HG03039 (cell line): ENCODE data around the gene CLDN6.
A peak's percentile ranks its signal among the peaks of the same experiment; 100 is the strongest.

ENCODE experiments used
- ATAC-seq: cut with Tn5 transposase; IDR thresholded peaks from one replicate; pipeline ENCODE4 v1.9.1; 2021; ENCODE audit warnings: mild to moderate bottlenecking, moderate library complexity; ENCODE audit not compliant: unreplicated experiment

CLDN6 gene

GRCh38 chr16:2992383-2993081 is 25.5 kb downstream of the CLDN6 start:
- no peak for ATAC-seq

DNA sequence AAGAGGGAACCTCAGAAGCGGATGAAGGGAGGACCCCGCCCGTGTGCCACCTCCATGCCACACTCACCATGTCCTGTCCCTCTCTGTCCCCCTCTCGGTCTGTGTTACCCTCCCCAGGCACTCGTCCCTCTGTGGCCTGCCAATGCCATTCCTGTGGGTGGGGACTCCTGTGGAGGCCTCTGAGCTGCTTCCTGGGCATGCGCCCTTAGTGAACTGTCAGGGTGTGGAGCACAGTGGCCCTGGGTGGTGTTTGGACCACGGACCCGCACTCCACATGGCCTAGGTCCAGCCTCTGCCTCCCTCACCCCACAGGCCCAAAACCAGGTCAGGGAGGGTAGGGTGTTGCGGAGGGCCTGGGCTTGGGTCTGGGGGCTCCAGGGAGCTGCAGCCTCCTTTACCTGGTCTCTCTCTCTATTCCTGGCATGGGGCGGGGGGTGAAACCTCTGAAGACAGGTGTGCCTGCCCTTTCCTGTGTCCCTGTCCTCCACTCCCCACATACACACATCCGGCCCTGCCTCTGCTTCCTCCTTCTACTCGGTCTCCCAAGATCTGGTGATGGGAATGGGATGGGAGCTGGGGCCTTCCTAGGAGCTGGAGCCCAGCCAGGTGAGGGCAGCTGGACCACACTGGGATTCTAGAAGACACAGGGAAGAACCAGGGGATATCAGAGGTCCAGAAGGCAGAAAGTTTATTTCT is 26.3 kb downstream of the CLDN6 start:
- ATAC-seq: no peak

DNA sequence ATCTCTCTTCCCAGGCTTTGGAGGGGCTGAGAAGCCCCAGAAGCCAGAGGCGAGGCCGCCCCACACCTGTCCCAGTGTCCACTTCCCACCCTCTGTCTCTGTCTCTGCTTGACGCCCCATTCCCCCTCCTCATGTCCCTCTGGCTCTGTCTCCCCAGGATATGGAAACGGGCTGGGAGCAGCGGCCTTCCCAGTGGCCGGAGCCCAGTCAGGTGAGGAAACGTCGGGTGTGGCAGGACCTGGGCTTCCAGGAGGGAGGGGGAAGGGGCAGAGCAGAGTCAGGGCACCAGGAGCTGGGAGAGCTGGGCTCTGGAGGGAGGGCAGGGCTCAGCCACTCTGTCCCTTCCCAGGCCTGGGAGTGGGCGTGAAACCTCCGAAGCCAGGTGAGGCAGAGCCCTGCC is 27.1 kb downstream of the CLDN6 start:
- ATAC-seq: no peak

GRCh38 chr16:2988590-2989099 is 29.3 kb downstream of the CLDN6 start:
- no peak for ATAC-seq

- no peak for ATAC-seq
Measured at GRCh38 chr16:2987833-2988232, 30.1 kb downstream of the CLDN6 start.

GRCh38 chr16:2987286-2987685 is 30.7 kb downstream of the CLDN6 start:
- no peak for ATAC-seq

GRCh38 chr16:2986623-2987188 is 31.3 kb downstream of the CLDN6 start:
- no peak for ATAC-seq

DNA sequence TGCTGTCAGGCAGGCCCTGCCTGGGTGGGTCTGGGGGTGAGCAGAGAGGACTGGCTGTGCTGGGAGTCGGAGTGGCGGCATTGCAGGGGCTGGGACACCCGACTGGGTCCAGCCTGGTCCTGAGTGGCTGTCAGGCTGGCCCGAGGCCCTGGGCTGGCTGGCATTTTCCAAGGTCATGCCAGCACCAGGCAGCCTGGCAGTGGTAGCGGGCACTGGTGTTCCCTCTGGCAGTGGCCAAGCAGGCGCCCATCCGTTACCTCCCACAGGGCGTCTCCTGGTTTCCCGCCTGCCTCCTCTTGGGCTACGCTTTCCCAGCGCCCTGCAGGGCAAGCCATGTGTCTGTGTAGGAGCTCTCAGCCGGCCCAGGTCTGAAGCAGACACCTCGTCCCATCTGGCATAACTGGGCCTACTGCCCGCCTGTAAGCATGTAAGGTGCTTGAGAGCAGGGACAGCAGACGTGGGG is 32.1 kb downstream of the CLDN6 start:
- no peak for ATAC-seq

DNA sequence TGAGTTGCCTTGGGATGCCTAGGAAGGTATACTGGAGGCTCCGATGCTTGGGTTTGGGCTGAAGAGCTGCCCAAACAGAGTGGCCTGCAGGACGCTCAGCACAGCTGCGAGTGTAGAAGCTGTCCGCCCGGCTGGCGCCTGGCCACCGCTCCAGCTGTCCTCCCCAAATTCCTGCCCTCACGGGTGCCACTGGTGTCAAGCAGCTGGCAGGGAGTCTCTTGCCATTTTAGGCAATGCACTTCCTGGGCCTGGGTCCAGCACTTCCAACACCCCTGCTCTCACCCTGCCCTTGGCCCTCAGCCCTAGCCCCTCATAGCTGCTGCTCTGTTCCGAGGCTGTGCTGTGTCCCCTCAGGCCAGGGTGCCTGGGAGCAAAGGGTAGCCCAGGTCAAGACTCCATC is 32.5 kb downstream of the CLDN6 start:
- ATAC-seq: no peak

GRCh38 chr16:2983706-2984136 is 34.3 kb downstream of the CLDN6 start:
- ATAC-seq: no peak

- no peak for ATAC-seq
Measured at GRCh38 chr16:2982402-2982801, 35.6 kb downstream of the CLDN6 start.

DNA sequence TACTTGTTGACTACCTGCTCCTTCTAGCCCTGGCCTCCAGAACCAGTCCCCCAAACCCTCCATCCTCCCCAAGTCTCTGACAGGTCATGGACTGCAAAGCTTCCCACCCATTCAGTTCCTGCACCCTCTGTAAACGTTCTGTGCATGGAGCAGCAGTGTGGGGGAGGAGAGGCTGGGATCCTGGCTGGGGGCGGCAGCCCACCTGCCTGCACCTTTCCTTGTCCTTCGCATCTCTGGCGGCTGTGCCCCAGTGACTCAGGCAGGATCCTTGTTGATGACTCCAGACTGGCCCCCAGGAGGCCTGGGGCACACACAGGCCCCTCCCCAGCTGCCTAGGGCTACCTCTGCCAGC is 36.1 kb downstream of the CLDN6 start:
- ATAC-seq: no peak

DNA sequence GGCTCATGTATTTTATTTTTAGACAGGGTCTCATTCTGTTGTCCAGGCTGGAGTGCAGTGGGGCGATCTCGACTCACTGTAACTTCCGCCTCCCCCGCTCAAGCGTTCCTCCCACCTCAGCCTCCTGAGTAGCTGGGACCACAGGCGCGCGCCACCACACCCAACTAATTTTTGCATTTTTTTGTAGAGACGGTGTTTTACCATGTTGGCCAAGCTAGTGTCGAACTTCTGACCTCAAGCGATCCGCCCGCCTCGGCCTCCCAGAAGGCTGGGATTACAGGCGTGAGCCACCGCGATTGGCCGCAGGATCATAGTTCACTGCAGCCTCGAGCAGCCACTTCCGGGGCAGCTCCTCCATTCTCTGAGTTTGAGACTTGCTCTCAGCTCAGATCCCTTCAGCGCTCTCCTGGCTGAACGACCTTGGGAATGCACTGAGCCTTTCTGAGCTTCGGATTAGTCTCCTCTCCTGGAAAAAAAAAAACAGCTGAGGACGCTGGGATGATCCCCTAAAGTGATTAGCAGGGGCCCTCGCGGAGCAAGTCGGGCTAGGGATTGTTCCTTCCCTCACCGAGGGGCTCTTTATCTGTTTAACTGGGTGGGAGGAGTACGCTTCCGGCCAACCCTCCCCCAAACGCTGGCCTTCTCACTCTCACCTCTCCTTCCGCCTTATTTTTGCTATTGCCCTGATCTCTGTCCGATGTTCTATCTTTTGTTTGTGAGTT is 36.6 kb downstream of the CLDN6 start:
- no peak for ATAC-seq

- peak; percentile 51 for ATAC-seq
Measured at GRCh38 chr16:2980227-2981176, 37.5 kb downstream of the CLDN6 start, which contains the start of gene PKMYT1. TSS of gene PKMYT1 (minus strand) at chr16:2980446. CDS start at chr16:2979657, 789 bp downstream.

DNA sequence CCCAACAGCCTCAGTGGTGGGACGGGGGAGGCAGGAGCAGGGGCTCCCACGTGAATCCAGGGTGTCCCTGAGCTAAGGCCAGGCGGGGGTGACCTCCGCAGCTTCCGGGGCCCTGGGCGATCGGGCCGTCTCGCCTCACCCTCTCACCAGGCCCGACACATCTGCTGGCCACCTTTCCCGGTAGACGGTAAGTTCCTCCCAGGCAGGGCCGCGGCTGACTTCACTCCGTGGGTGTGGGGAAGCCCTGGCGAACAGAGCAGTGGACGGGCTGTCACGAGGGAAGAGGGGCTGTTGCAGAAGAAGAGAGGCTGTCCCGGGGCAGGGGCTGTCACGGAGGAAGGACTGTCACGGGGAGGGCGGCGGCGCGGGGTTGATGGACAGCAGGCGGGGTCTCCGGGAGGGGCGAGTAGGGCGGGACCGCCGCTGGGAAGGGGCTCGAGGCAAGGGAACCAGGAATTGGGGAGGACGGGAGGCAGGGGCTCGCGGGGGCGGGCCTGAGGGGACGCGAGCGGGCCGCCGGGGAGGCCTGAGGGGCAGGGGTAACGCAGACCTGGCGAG is 38.2 kb downstream of the CLDN6 start:
- ATAC-seq: peak; percentile 2

- ATAC-seq: no peak
Measured at GRCh38 chr16:2977440-2977839, 40.5 kb downstream of the CLDN6 start.

DNA sequence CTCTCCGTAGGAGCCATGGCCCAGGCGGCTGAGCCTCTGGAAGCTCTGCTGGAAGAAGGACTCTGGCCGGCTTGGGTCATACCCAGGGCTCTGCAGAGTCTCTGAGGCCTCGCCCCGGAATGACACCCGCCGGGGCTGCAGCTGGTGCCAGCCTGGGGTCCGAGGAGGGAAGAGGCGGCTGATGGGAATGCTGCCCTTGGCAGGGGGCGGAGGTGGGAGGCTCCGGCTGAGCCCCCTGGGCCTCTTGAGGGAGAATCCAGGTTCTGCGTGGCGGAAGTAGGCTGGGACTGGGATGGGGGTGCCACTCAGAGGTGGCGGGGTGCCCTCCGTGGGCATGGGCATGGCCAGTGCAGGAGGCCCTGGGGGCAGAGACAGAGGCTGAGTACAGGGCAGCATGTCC is 41.3 kb downstream of the CLDN6 start:
- ATAC-seq: no peak

DNA sequence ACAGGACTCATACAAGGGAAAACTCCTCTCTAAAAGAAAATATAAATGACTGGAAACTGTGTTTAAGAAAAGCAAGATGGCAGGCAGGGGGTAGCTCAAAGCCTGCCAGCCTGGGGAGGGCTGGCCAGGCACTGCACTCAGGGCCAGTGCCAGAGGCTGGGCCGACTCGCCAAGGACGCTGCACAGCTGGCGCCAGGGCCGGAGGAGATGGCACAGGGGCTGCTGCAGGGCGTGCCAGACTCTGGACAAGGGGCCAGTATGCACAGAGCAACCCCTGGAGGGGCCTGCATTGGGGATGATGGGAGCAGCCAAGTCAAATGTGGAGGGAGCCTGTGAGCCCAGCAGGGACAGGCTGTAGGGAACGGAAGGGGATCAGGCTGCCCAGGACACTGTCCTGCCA is 41.8 kb downstream of the CLDN6 start:
- ATAC-seq: no peak

GRCh38 chr16:2975161-2975795 is 42.7 kb downstream of the CLDN6 start:
- no peak for ATAC-seq
